ENCODE results near the gene ENO3. TPM values are rescaled to one million over a fixed set of nuclear protein-coding genes. Genes with fewer than 3 reads are reported as not detected.

The ENO3 gene
- total and polyA plus RNA-seq, 11 donors = 253 to 1,459 (median 668) TPM

- Histone ChIP-seq H3K36me3 (peaks cover 0 to 50% (median 46%) of the 10 kb centered on the region in 9 donors), H3K27me3 (no peaks in the 10 kb centered on the region), H3K27ac (peak overlapping the region; percentile 69 to 100 (median 99)), H3K4me1 (peaks cover 11 to 73% (median 47%) of the 10 kb centered on the region in 12 donors), H3K4me3 (peak overlapping the region; percentile 73 to 100 (median 98)), H3K9me3 (no peaks in the 10 kb centered on the region)
- ATAC-seq = no peak
- TF ChIP-seq CTCF (IDR thresholded peaks at IDR 0.05) (no peak), POLR2A (IDR thresholded peaks at IDR 0.05) (no peak)
- peak in 2 of 5 donors; percentile 30 to 50 for DNase-seq
- 3 to 13% (median 6%) methylated on average over 7 of the region's 7 CpGs for WGBS, 4 donors
- intact Hi-C loops (cut with DNase I) = loop anchor here in 1 of 10 donors (5.0 kb wide), 1 partner anchor 40 kb away; the partner anchor contains the start of gene CAMTA2
These were observed 3.9 kb upstream of the ENO3 start for GRCh38 chr17:4947010-4947410.

GRCh38 chr17:4947411-4948165, 3.3 kb upstream of the ENO3 start:
- H3K4me3 ChIP-seq = peak overlapping the region; percentile 73 to 100 (median 98)
- no peak for TF ChIP-seq CTCF (IDR thresholded peaks at IDR 0.05)
- no peak for TF ChIP-seq POLR2A (IDR thresholded peaks at IDR 0.05)
- H3K27ac ChIP-seq = peak overlapping the region; percentile 69 to 100 (median 99)
- no peaks in the 10 kb centered on the region for H3K27me3 ChIP-seq
- ATAC-seq (peak in 3 of 4 donors; percentile 27 to 32 (median 27)), DNase-seq (peak; percentile 60 to 85 (median 70))
- intact Hi-C loops (cut with DNase I) = loop anchor here in 4 of 10 donors (1.0 to 5.0 kb wide), 4 partner anchors 7 to 49 kb away; partner anchors contain the start of genes RNF167 (in 2 of the 4), SLC25A11 (in 2 of the 4), SPAG7 (in 2 of the 4) and CAMTA2 (in 1 of the 4)
- H3K4me1 ChIP-seq = peaks cover 11 to 75% (median 48%) of the 10 kb centered on the region in 12 donors
- 0 to 2% (median 1%) methylated on average over 16 to 56 of the region's 56 CpGs for WGBS, 4 donors
- no peaks in the 10 kb centered on the region for H3K9me3 ChIP-seq
- peaks cover 0 to 44% (median 41%) of the 10 kb centered on the region in 9 donors for H3K36me3 ChIP-seq

- 0 to 1% (median 1%) methylated on average over 21 to 59 of the region's 59 CpGs for WGBS, 4 donors
These were observed 2.6 kb upstream of the ENO3 start, which contains the start of gene PFN1 for GRCh38 chr17:4948166-4948930. Gene PFN1, minus strand, starts transcription at chr17:4948530. Its CDS starts 136 bp downstream, at chr17:4948394.

More at GRCh38 chr17:4948166-4948930, 2.6 kb upstream of the ENO3 start, which contains the start of gene PFN1:
- H3K27me3 ChIP-seq = no peaks in the 10 kb centered on the region
- H3K9me3 ChIP-seq = no peaks in the 10 kb centered on the region
- TF ChIP-seq CTCF (IDR thresholded peaks at IDR 0.05) (no peak), POLR2A (IDR thresholded peaks at IDR 0.05) (peak in 1 of 2 donors; percentile 94)
- DNase-seq (peak; percentile 91 to 93 (median 92)), ATAC-seq (peak; percentile 68 to 81 (median 70))
- H3K4me3 ChIP-seq = peak within 1 kb of the TSS; percentile 73 to 100 (median 98)
- peaks cover 0 to 36% (median 33%) of the 10 kb centered on the region in 9 donors for H3K36me3 ChIP-seq
- intact Hi-C loops (cut with DNase I) = loop anchor here in 4 of 10 donors (1.0 to 5.0 kb wide), 4 partner anchors 8 to 48 kb away; partner anchors contain the start of genes RNF167 (in 2 of the 4), SLC25A11 (in 2 of the 4), SPAG7 (in 2 of the 4) and CAMTA2 (in 1 of the 4)
- peaks cover 11 to 78% (median 48%) of the 10 kb centered on the region in 12 donors for H3K4me1 ChIP-seq
- H3K27ac ChIP-seq = peak within 1 kb of the TSS; percentile 96 to 100 (median 99)
